ENCODE results near the gene GRID1.

GRID1 gene

GRCh38 chr10:86104156-86104555 is 262.4 kb downstream of the GRID1 start:
- in situ Hi-C loops (cut with MboI; ENCODE audit: low pct_unique_long_range_greater_than_20kb, low sequenced_read_pairs, unreplicated experiment), result no loop called here
- no peak for TF ChIP-seq CTCF (IDR thresholded peaks at IDR 0.05; ENCODE audit: extremely low read depth, insufficient read depth, missing control alignments)
- DNase-seq (ENCODE audit: low spot score), result no peak

GRCh38 chr10:86103391-86104101 is 263.0 kb downstream of the GRID1 start:
- no peak for DNase-seq (ENCODE audit: low spot score)
- in situ Hi-C loops (cut with MboI; ENCODE audit: low pct_unique_long_range_greater_than_20kb, low sequenced_read_pairs, unreplicated experiment), result no loop called here
- no peak for TF ChIP-seq CTCF (IDR thresholded peaks at IDR 0.05; ENCODE audit: extremely low read depth, insufficient read depth, missing control alignments)

GRCh38 chr10:86102451-86102850 is 264.1 kb downstream of the GRID1 start:
- no peak for TF ChIP-seq CTCF (IDR thresholded peaks at IDR 0.05; ENCODE audit: extremely low read depth, insufficient read depth, missing control alignments)
- no peak for DNase-seq (ENCODE audit: low spot score)
- in situ Hi-C loops (cut with MboI; ENCODE audit: low pct_unique_long_range_greater_than_20kb, low sequenced_read_pairs, unreplicated experiment), result no loop called here

GRCh38 chr10:86102031-86102430 is 264.6 kb downstream of the GRID1 start:
- in situ Hi-C loops (cut with MboI; ENCODE audit: low pct_unique_long_range_greater_than_20kb, low sequenced_read_pairs, unreplicated experiment), result no loop called here
- TF ChIP-seq CTCF (IDR thresholded peaks at IDR 0.05; ENCODE audit: extremely low read depth, insufficient read depth, missing control alignments), result no peak
- no peak for DNase-seq (ENCODE audit: low spot score)

- peak; percentile 63 for TF ChIP-seq CTCF (IDR thresholded peaks at IDR 0.05; ENCODE audit: extremely low read depth, insufficient read depth, missing control alignments)
- peak; percentile 53 for DNase-seq (ENCODE audit: low spot score)
- in situ Hi-C loops (cut with MboI; ENCODE audit: low pct_unique_long_range_greater_than_20kb, low sequenced_read_pairs, unreplicated experiment), result no loop called here
These were observed 266.0 kb downstream of the GRID1 start for GRCh38 chr10:86100581-86101061.

- no peak for TF ChIP-seq CTCF (IDR thresholded peaks at IDR 0.05; ENCODE audit: extremely low read depth, insufficient read depth, missing control alignments)
- in situ Hi-C loops (cut with MboI; ENCODE audit: low pct_unique_long_range_greater_than_20kb, low sequenced_read_pairs, unreplicated experiment), result no loop called here
- no peak for DNase-seq (ENCODE audit: low spot score)
These were observed 266.9 kb downstream of the GRID1 start for GRCh38 chr10:86099542-86100334.
